Tibial nerve (tissue), 4 donors: ENCODE data around the gene CMPK2.

Experiments used
- CTCF ChIP-seq, 5 experiments: fragments of 200-600 bp in 3 of 5; fragments of 450-650 bp in 2 of 5; sonication (generic) in 3 of 5; IDR thresholded peaks; one replicate each; pipeline ENCODE4 v1.5.1; 2016 to 2019; ENCODE audit warnings: antibody characterized with exemption in 5 of 5, mild to moderate bottlenecking in 3 of 5, moderate library complexity in 2 of 5
- EP300 ChIP-seq, 2 donors: sonication (generic); formaldehyde crosslinking; IDR thresholded peaks; one replicate each; pipeline ENCODE4 v1.6.1; 2017; ENCODE audit warnings: antibody characterized with exemption in 2 of 2, mild to moderate bottlenecking in 1 of 2

DNA sequence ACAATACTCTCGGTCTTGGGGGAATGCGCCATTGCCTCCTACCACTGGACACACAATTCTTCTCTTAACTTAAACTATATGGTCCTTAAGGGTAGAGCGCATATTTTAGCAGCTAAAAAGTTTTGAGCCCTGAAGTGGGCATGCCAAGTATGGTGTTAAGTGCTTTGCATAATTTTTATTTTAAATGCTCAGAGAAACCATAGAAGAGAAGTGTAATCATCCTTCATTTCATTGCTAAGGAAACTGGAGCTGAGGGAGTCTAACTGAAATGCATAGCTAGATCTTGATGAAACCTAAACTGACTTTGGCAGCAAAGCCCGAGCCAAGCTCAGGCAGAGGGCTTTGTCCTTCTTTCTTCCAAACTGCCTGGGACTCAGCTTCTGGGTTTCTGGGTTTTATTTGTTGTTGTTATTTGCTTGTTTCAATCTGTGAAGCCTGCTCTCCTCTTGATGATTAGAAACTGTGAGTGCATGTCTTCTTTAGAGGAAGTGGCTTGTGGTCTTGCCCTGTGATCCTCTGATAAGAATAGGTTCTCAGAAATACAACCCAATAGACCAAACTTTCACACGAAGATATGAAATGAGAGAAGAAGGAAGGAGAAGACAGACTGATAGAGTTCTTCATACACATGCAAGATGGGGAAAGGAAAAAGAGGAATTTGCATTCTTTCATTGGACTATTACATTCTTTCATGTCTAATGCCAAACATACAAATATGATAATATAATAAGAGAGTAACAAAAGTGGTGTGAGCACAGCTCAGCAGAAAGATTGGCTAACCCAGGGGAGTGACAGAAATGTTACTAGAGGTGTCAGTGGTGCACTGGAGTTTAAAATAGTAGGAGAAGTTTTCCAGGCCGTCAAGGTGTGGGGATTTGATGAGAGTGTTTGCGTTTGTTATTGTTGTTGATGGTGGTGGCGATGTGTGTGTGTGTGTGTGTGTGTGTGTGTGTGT, 44.0 kb upstream of the CMPK2 start:
- TF ChIP-seq CTCF (IDR thresholded peaks at IDR 0.05) (no peak), EP300 (IDR thresholded peaks at IDR 0.05) (no peak)
